ENCODE measurements around the gene YPEL1. TPM values are rescaled to one million over a fixed set of nuclear protein-coding genes. Genes with fewer than 3 reads are reported as not detected.

Gene YPEL1
- total RNA-seq, 2 donors from 2014 or later: 2.5 to 4.4 TPM

DNA sequence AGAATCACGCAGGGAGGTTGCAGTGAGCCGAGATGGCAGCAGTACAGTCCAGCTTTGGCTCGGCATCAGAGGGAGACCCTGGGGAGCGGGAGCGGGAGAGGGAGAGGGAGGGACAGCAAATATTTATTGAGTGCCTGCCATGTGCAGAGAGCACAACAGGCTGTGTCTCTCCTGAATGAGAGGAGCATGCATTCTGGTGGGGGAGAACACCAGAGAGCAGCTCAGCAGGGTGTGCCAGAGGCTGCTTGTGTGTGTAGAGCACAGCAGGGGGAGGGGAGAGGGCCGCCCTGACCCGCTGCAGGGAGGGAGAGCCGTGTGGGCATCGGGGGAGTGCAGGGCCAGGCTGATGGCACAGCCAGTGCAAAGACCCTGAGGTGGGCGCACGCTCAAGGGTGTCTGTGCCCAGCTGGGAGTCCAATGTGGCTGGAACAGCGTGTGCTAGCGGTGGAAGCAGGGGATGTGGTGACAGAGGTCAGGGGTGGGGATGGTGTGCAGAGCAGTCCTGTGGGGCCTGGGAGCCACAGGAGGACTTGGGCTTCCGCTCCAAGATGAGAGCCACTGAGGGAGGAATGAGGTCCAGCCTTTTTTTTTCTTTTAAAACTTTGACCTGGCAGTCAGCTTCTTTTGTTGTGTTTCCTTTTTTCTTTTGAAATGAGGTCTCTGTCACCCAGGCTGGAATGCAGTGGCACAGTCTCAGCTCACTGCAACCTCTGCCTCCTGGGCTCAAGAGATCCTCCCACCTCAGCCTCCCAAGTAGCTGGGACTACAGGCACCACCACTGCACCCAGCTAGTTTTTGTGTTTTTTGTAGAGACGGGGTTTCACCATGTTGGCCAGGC is 57.8 kb downstream of the YPEL1 start:
- no peaks in the 10 kb centered on the region for H3K4me1 Mint-ChIP-seq (ENCODE audit: low read depth)
- no peaks in the 10 kb centered on the region for H3K9me3 Mint-ChIP-seq
- ATAC-seq (replicated peaks in 1 of 2) (no peak), DNase-seq (no peak)
- peaks cover 2 to 10% of the 10 kb centered on the region in 2 donors for H3K36me3 Mint-ChIP-seq (ENCODE audit: insufficient read depth in 2 of 2)
- H3K4me3 Mint-ChIP-seq: no peak overlapping the region
- no peak overlapping the region for H3K27ac Mint-ChIP-seq
- H3K27me3 Mint-ChIP-seq (ENCODE audit: low read depth): no peaks in the 10 kb centered on the region

DNA sequence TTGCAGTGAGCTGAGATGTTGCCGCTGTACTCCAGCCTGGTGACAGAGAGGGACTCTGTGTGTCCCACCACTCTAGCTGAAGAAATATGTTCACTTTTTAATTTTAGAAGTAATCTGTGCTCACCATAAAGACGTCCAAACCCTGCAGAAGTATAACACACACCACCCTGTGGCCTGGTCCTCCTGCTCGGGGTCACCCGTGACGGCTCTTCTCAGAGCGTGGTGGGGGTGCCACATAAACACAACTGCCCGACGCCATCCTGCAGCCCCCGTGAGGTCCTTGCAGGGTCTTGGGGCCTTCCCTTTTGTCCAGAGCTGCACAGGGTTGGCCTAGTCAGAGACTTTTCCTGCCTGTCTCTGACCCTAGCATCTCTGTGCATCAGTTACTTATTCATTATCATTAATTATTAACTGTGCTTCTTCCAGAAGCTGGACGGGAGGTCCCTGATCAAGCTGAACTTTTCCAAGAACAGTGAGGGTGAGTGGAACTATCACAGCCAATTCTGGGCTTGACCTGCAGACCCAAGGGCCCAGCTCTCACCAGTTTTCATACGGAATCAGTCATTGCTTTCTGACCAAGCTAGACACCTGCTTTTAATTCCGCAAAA is 60.9 kb downstream of the YPEL1 start:
- H3K4me1 Mint-ChIP-seq (ENCODE audit: low read depth): no peaks in the 10 kb centered on the region
- H3K4me3 Mint-ChIP-seq: no peak overlapping the region
- H3K9me3 Mint-ChIP-seq: no peaks in the 10 kb centered on the region
- peaks cover 2 to 10% of the 10 kb centered on the region in 2 donors for H3K36me3 Mint-ChIP-seq (ENCODE audit: insufficient read depth in 2 of 2)
- no peaks in the 10 kb centered on the region for H3K27me3 Mint-ChIP-seq (ENCODE audit: low read depth)
- no peak for ATAC-seq (replicated peaks in 1 of 2)
- DNase-seq: no peak
- no peak overlapping the region for H3K27ac Mint-ChIP-seq

DNA sequence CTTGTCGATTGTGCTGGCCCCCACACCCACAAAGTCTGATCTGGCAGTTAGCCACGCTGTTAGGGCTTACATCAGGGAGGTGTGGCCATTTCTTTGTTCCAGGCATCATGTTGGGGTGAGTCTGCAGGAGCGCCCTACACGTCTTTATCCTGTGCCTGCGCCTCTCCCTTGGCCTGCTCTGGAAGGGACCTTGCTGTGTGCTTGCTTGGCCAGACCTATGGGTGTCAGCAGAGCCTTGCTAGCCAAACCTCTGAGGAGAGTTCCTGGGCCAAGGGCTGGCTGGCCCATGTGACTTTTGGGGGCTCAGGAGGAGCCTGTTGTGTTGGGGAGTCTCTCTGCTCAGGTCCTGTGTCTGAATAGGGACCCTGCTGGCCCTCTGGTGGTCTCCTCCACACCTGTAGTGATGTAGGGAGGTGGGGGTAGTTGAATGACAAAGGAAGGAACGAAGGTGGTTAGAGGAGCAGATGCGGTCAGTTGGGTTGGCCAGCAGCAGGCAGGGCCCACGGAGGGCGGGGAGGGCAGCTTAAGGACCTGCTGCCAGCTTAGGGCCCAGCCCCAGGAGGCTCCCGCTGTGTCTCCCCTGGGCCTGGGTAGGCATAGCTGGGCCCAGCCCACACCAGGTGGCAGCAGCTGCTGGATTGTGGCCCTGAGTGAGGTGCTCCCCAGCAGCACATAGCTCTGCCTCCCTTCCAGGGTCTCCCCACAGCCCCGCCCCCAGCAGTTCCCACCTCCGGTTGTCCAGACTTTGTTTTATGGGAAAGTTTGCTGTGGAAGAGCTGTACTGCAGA is 61.9 kb downstream of the YPEL1 start:
- ATAC-seq (replicated peaks in 1 of 2) (no peak), DNase-seq (no peak)
- Mint-ChIP-seq H3K27me3 (ENCODE audit: low read depth) (no peaks in the 10 kb centered on the region), H3K9me3 (no peaks in the 10 kb centered on the region), H3K27ac (no peak overlapping the region), H3K4me3 (no peak overlapping the region), H3K4me1 (ENCODE audit: low read depth) (peaks cover 5% of the 10 kb centered on the region), H3K36me3 (ENCODE audit: insufficient read depth in 2 of 2) (peaks cover 2 to 10% of the 10 kb centered on the region in 2 donors)

DNA sequence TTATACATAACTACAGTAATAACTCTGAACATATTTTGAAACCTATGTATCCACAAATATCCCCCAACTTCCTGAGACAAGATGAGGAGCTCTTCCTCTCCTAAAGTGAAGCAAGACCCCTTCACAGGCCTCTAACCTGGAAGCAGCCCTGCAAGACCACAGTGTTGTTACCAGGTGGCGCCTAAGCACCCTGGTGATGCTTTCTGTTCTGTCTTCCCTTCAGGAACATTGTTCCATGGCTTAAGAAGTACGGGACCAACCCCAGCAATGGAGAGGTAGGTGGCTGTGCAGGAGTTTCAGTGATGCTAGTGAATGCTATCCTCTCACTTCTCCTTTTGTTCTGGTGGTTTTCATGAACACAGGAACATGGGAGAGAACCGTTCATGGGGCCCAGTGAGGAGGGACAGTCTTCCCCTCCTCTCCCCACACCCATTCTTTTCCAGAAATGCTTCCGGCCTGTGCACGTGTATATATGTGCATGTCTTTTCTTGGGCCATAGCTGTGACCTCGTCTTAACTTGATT is 63.4 kb downstream of the YPEL1 start:
- Mint-ChIP-seq H3K27me3 (ENCODE audit: low read depth) (no peaks in the 10 kb centered on the region), H3K36me3 (ENCODE audit: insufficient read depth in 2 of 2) (peaks cover 2 to 10% of the 10 kb centered on the region in 2 donors), H3K9me3 (no peaks in the 10 kb centered on the region), H3K4me3 (no peak overlapping the region), H3K27ac (no peak overlapping the region), H3K4me1 (ENCODE audit: low read depth) (peaks cover 16% of the 10 kb centered on the region)
- DNase-seq (no peak), ATAC-seq (replicated peaks in 1 of 2) (no peak)

DNA sequence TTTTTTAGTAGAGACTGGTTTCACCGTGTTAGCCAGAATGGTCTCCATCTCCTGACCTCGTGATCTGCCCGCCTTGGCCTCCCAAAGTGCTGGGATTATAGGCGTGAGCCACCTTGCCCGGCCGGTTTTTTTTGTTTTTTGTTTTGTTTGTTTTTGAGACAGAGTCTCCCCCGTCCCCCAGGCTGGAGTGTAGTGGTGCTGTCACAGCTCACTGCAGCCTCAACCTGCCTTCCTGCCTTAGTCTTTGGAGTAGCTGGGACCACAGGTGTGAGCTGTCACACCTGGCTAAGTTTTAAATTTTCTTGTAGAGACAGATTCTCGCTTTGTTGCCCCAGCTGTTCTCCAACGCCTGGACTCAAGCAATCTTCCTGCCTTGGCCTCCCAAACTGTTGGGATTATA is 66.6 kb downstream of the YPEL1 start:
- Mint-ChIP-seq H3K36me3 (ENCODE audit: insufficient read depth in 2 of 2) (no peaks in the 10 kb centered on the region), H3K9me3 (no peaks in the 10 kb centered on the region), H3K4me3 (peak overlapping the region; percentile 7 to 54), H3K27ac (peak overlapping the region; percentile 79), H3K4me1 (ENCODE audit: low read depth) (peaks cover 34% of the 10 kb centered on the region), H3K27me3 (ENCODE audit: low read depth) (no peaks in the 10 kb centered on the region)
- ATAC-seq (replicated peaks in 1 of 2) (no peak), DNase-seq (no peak)

DNA sequence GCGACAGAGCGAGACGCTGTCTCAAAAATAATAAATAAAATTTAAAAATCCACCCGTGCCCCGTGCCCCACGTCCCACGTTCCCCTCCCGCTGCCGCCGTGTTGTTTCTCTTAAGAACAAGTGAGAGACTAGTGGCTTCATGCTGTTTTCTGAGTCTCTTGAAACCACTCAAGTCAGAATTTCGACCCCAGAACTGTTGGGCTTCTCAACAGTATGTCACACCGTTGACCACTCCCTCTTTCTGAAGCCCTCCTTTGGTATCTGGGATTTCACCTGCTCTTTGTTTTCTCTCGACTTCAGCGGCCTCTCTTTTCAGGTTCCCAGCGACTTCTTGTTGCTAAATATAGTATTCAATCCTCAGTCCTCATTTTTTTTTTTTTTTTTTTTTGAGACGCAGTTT is 68.8 kb downstream of the YPEL1 start:
- Mint-ChIP-seq H3K27ac (peak overlapping the region; percentile 63), H3K4me3 (peak overlapping the region; percentile 98 to 99), H3K9me3 (no peaks in the 10 kb centered on the region), H3K4me1 (ENCODE audit: low read depth) (peaks cover 34% of the 10 kb centered on the region), H3K36me3 (ENCODE audit: insufficient read depth in 2 of 2) (no peaks in the 10 kb centered on the region), H3K27me3 (ENCODE audit: low read depth) (no peaks in the 10 kb centered on the region)
- DNase-seq (no peak), ATAC-seq (replicated peaks in 1 of 2) (no peak)

DNA sequence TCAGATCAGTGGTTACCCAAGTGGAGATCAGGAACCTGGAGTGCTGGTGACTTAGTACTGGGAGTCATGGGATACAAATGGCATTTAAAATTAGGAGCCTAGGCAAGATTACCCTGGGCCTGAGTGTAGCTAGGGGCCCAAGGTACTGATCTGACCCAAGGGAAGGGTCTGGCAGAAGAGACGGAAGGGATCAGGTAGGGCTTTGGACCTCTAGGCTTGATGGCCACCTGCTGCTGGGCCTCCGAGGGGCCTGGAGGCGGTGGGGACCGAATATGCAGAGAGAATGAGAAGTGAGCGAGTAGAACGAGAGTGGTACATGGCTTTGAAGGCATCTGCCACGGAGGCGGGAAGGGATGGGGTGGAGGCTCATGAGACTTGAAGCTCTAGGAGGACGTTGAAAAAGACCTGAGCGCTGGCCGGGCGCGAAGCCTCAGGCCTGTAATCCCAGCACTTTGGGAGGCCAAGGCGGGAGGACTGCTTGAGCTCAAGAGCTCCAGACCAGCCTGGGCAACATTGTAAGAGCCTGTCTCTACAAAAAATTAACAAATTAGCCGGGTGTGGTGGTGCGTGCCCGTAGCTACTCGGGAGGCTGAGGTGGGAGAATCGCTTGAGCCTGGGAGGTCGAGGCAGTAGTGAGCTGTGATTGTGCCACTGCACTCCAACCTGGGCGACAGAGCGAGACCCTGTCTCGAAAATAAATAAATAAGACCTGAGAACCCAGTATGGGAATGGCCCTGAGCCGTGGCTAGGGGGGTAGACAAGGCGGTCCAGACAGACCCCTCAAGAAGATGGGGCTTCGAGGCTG is 70.3 kb downstream of the YPEL1 start:
- Mint-ChIP-seq H3K9me3 (no peaks in the 10 kb centered on the region), H3K27ac (peak overlapping the region; percentile 72)

DNA sequence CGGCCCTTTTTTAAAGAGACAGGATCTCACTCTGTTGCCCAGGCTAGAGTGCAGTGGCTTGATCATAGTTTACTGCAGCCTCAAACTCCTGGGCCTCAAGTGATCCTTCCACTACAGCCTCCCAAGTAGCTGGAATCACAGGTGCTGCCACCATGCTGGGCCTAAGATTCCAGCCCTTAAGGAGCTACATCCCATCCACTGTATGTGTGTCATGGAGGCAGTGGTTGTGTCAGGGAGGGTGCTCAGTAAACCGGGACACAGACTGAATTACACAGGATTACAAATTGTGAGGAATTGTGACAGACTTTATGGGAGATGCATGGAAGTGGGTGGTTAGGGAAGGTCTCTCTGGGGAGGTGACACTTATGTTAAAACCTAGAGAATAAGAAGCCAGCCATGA is 71.9 kb downstream of the YPEL1 start:
- no peak for ATAC-seq (replicated peaks in 1 of 2)
- no peaks in the 10 kb centered on the region for H3K36me3 Mint-ChIP-seq (ENCODE audit: insufficient read depth in 2 of 2)
- H3K27me3 Mint-ChIP-seq (ENCODE audit: low read depth): no peaks in the 10 kb centered on the region
- DNase-seq: no peak
- H3K4me3 Mint-ChIP-seq: peak overlapping the region in 1 of 2 donors; percentile 17
- peaks cover 30% of the 10 kb centered on the region for H3K4me1 Mint-ChIP-seq (ENCODE audit: low read depth)
- no peak overlapping the region for H3K27ac Mint-ChIP-seq
- no peaks in the 10 kb centered on the region for H3K9me3 Mint-ChIP-seq

More for the DNA sequence above, 70.3 kb downstream of the YPEL1 start:
- DNase-seq (no peak), ATAC-seq (replicated peaks in 1 of 2) (no peak)
- no peaks in the 10 kb centered on the region for H3K36me3 Mint-ChIP-seq (ENCODE audit: insufficient read depth in 2 of 2)
- H3K4me1 Mint-ChIP-seq (ENCODE audit: low read depth): peaks cover 34% of the 10 kb centered on the region
- H3K4me3 Mint-ChIP-seq: peak overlapping the region; percentile 98 to 99
- no peaks in the 10 kb centered on the region for H3K27me3 Mint-ChIP-seq (ENCODE audit: low read depth)

DNA sequence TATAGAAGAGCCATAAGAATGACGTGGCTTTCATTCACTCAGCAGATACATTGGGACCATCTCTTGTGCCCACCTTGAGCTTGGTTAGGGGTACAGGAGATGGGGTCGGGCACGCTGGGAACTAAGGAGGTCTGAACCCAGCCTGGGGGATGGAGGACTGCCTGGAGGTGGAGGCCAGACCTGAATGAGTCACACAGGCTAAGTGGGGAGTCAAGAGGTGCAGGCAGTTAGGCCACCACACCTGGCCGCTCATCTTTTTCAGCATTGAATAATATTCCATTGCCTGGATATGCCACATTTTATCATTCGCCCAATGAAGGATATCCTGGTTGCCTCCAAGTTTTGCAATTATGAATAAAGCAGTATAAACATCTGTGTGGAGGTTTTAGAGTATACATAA is 73.6 kb downstream of the YPEL1 start:
- peaks cover 20% of the 10 kb centered on the region for H3K4me1 Mint-ChIP-seq (ENCODE audit: low read depth)
- ATAC-seq (replicated peaks in 1 of 2): no peak

DNA sequence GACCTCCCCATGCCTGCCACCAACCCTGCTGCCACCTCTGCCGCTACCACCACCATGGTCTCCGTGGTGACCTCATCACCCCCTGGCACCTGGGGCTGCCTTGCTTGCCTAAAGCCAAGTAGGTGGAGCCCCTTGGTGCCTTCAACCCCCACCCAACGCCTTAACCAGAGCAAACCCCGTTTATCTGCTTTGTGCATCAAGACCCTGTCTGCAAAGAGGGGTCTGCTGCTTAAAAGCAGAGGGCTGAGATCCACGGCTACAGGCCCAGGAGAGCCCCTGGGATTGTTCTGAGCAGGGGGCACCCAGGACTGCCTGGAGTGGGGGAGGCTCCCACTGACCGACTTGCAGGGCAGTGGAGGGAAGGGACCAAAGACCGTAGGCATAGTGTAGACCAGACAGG is 74.7 kb downstream of the YPEL1 start:
- no peak for DNase-seq
- no peak overlapping the region for H3K27ac Mint-ChIP-seq
- no peak for ATAC-seq (replicated peaks in 1 of 2)
- H3K9me3 Mint-ChIP-seq: no peaks in the 10 kb centered on the region
- H3K36me3 Mint-ChIP-seq (ENCODE audit: insufficient read depth in 2 of 2): no peaks in the 10 kb centered on the region
- peaks cover 20% of the 10 kb centered on the region for H3K4me1 Mint-ChIP-seq (ENCODE audit: low read depth)
- no peak overlapping the region for H3K4me3 Mint-ChIP-seq
- H3K27me3 Mint-ChIP-seq (ENCODE audit: low read depth): no peaks in the 10 kb centered on the region

More for the DNA sequence above, 73.6 kb downstream of the YPEL1 start:
- DNase-seq: no peak
- Mint-ChIP-seq H3K9me3 (no peaks in the 10 kb centered on the region), H3K36me3 (ENCODE audit: insufficient read depth in 2 of 2) (no peaks in the 10 kb centered on the region), H3K4me3 (no peak overlapping the region), H3K27me3 (ENCODE audit: low read depth) (no peaks in the 10 kb centered on the region), H3K27ac (no peak overlapping the region)

DNA sequence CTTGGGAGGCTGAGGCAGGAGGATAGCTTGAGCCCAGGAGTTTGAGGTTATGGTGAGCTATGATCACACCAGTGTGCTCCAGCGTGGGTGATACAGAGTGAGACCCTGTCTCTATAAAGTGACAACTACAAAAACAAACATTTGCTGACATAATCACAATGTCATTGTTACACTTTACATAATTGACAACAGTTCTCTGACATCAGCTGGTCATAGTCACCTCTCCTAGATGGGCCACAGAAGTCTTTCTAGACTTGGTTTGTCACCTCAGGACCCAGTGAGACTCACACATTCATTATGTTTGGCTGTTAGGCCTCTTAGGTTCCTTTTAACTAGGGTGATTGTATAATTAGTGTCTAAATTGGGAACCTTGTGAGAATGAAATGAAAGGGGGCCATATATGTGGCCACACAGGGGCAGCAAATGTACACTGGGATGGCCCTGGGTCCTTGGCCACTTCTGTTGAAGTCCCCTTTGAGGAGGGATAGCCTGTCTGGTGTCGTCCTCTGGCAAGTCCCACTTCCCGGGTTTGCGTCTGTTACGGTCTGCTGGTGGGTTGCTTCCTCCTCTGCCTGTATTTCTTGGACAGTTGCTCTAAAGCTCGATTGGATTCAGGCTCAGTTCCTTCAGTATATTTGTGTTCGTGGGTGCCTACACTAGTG is 75.6 kb downstream of the YPEL1 start:
- Mint-ChIP-seq H3K27ac (no peak overlapping the region), H3K27me3 (ENCODE audit: low read depth) (no peaks in the 10 kb centered on the region), H3K4me3 (no peak overlapping the region), H3K9me3 (no peaks in the 10 kb centered on the region), H3K4me1 (ENCODE audit: low read depth) (peaks cover 14% of the 10 kb centered on the region), H3K36me3 (ENCODE audit: insufficient read depth in 2 of 2) (no peaks in the 10 kb centered on the region)
- no peak for DNase-seq
- no peak for ATAC-seq (replicated peaks in 1 of 2)

All from activated T-cell treated with anti-CD3 and anti-CD28 coated beads, Interleukin-2, amount 50 U/mL, for 72 hours (primary cell).